NT2/D1 (cell line): ENCODE data around the gene NAA15.

Experiments
- SUZ12 ChIP-seq: IDR thresholded peaks from 2 replicates; pipeline ENCODE4 v1.6.1; 2011; ENCODE audit not compliant: insufficient read length, insufficient read depth; ENCODE audit errors: extremely low read depth
- YY1 ChIP-seq: IDR thresholded peaks from 2 replicates; pipeline ENCODE4 v1.6.1; 2011; ENCODE audit not compliant: insufficient read length, insufficient read depth

DNA sequence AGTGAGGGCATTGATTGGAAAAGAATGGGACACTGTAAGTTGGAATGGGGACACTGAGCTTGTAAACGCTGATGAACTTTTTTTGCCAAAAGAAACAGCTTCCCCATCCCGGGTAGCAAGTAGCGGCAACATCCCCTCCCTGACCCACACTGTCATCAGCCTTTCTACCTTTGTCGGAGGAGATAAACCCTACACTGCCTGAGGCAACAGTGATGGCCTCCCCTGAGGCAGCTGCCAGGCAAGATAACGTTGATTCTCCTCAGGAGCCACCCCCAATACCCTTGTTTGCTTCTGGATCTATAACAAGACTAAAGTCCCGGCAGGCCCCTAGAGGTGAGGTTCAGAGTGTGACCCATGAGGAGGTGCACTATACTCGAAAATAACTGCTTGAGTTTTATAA, 142.4 kb downstream of the NAA15 start:
- no peak for TF ChIP-seq YY1
- TF ChIP-seq SUZ12, result no peak
